ENCODE measurements around the gene MAP2. TPM values are rescaled to one million over a fixed set of nuclear protein-coding genes. Genes with fewer than 3 reads are reported as not detected.

Gene MAP2
- total and polyA plus RNA-seq, 2 experiments from 2014 or later = 2.9 to 4.4 TPM

DNA sequence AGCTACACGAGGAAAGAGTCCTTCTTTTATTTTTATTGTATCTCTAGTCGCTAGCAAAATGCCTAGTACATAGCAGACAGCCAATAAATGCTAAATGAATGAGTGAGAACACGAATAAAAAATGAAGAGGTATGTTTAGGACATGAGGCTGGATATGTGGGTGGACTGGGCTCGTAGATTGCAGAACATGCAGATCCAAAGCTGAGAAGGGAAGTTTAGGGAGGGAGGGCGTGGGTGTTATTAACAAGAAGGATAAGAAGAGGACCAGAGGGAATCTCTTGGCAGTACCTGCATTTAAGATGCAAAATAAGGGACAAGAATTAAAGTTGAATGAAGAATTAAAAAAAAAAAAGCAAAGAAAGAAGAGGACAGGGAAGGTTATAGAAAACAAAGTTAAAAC lies 161.1 kb downstream of the MAP2 start (continued):
- TF ChIP-seq ZNF114 (CRISPR knock-in tag; IDR thresholded peaks at IDR 0.05) = no peak
- TF ChIP-seq, protein P1, sequence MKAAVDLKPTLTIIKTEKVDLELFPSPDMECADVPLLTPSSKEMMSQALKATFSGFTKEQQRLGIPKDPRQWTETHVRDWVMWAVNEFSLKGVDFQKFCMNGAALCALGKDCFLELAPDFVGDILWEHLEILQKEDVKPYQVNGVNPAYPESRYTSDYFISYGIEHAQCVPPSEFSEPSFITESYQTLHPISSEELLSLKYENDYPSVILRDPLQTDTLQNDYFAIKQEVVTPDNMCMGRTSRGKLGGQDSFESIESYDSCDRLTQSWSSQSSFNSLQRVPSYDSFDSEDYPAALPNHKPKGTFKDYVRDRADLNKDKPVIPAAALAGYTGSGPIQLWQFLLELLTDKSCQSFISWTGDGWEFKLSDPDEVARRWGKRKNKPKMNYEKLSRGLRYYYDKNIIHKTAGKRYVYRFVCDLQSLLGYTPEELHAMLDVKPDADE (IDR thresholded peaks at IDR 0.05) = no peak
- no peak for TF ChIP-seq POLR2AphosphoS5 (IDR thresholded peaks at IDR 0.05; ENCODE audit: low read depth)
- no peak for TF ChIP-seq EZH2 (IDR thresholded peaks at IDR 0.05; ENCODE audit: low read depth, unreplicated experiment)

DNA sequence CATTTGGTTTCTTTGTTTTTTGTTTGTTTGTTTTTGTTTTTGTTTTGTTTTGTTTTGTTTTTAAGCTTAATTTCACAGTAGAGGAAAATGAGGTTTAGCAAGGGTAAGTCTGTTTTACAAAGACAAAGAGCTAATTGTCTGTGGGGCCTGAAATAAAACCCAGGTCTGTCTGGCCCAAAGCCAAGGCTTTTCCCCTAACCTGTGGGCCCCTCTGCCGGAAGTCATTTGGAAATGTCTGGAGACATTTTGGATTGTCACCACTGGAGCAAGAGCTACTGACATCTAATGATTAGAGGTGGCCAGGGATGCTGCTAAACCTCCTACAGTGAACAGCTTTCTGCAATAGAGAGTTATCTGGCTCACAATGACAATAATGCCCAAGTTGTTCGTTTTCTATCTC lies 167.2 kb downstream of the MAP2 start:
- no peaks in the 10 kb centered on the region for H3K79me2 ChIP-seq (replicated peaks; ENCODE audit: insufficient read depth)
- H3K4me1 Mint-ChIP-seq = no peaks in the 10 kb centered on the region; the same call in 2 of the 3 replicates
- no peaks in the 10 kb centered on the region for H3K9me2 ChIP-seq (ENCODE audit: insufficient read depth)
- H3K27me3 Mint-ChIP-seq (ENCODE audit: insufficient read depth, low read depth, poor library complexity) = no peaks in the 10 kb centered on the region
- H3K9me3 Mint-ChIP-seq = no peaks in the 10 kb centered on the region
- ATAC-seq (no peak), DNase-seq (ENCODE audit: low spot score) (no peak)
- no peak overlapping the region for H3K4me3 ChIP-seq
- H3F3A ChIP-seq (replicated peaks; ENCODE audit: low read depth) = no peaks in the 10 kb centered on the region
- no peak for TF ChIP-seq NANOG (IDR thresholded peaks at IDR 0.05; ENCODE audit: borderline replicate concordance)
- no peak for TF ChIP-seq POLR2AphosphoS5 (IDR thresholded peaks at IDR 0.05; ENCODE audit: low read depth)
- TF ChIP-seq STAT1 (IDR thresholded peaks at IDR 0.05; ENCODE audit: unreplicated experiment) = no peak
- TF ChIP-seq, protein P2, sequence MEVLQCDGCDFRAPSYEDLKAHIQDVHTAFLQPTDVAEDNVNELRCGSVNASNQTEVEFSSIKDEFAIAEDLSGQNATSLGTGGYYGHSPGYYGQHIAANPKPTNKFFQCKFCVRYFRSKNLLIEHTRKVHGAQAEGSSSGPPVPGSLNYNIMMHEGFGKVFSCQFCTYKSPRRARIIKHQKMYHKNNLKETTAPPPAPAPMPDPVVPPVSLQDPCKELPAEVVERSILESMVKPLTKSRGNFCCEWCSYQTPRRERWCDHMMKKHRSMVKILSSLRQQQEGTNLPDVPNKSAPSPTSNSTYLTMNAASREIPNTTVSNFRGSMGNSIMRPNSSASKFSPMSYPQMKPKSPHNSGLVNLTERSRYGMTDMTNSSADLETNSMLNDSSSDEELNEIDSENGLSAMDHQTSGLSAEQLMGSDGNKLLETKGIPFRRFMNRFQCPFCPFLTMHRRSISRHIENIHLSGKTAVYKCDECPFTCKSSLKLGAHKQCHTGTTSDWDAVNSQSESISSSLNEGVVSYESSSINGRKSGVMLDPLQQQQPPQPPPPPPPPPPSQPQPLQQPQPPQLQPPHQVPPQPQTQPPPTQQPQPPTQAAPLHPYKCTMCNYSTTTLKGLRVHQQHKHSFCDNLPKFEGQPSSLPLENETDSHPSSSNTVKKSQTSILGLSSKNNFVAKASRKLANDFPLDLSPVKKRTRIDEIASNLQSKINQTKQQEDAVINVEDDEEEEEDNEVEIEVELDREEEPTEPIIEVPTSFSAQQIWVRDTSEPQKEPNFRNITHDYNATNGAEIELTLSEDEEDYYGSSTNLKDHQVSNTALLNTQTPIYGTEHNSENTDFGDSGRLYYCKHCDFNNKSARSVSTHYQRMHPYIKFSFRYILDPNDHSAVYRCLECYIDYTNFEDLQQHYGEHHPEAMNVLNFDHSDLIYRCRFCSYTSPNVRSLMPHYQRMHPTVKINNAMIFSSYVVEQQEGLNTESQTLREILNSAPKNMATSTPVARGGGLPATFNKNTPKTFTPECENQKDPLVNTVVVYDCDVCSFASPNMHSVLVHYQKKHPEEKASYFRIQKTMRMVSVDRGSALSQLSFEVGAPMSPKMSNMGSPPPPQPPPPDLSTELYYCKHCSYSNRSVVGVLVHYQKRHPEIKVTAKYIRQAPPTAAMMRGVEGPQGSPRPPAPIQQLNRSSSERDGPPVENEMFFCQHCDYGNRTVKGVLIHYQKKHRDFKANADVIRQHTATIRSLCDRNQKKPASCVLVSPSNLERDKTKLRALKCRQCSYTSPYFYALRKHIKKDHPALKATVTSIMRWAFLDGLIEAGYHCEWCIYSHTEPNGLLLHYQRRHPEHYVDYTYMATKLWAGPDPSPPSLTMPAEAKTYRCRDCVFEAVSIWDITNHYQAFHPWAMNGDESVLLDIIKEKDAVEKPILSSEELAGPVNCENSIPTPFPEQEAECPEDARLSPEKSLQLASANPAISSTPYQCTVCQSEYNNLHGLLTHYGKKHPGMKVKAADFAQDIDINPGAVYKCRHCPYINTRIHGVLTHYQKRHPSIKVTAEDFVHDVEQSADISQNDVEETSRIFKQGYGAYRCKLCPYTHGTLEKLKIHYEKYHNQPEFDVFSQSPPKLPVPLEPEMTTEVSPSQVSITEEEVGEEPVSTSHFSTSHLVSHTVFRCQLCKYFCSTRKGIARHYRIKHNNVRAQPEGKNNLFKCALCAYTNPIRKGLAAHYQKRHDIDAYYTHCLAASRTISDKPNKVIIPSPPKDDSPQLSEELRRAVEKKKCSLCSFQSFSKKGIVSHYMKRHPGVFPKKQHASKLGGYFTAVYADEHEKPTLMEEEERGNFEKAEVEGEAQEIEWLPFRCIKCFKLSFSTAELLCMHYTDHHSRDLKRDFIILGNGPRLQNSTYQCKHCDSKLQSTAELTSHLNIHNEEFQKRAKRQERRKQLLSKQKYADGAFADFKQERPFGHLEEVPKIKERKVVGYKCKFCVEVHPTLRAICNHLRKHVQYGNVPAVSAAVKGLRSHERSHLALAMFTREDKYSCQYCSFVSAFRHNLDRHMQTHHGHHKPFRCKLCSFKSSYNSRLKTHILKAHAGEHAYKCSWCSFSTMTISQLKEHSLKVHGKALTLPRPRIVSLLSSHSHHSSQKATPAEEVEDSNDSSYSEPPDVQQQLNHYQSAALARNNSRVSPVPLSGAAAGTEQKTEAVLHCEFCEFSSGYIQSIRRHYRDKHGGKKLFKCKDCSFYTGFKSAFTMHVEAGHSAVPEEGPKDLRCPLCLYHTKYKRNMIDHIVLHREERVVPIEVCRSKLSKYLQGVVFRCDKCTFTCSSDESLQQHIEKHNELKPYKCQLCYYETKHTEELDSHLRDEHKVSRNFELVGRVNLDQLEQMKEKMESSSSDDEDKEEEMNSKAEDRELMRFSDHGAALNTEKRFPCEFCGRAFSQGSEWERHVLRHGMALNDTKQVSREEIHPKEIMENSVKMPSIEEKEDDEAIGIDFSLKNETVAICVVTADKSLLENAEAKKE (CRISPR knock-in tag; IDR thresholded peaks at IDR 0.05) = no peak
- no peak for TF ChIP-seq ZNF114 (CRISPR knock-in tag; IDR thresholded peaks at IDR 0.05)
- TF ChIP-seq, protein P1 (IDR thresholded peaks at IDR 0.05) = no peak
- TF ChIP-seq JUNB (IDR thresholded peaks at IDR 0.05; ENCODE audit: unreplicated experiment) = no peak
- TF ChIP-seq EZH2 (IDR thresholded peaks at IDR 0.05; ENCODE audit: low read depth, unreplicated experiment) = no peak
- TF ChIP-seq CREB1 (CRISPR knock-in tag; IDR thresholded peaks at IDR 0.05; ENCODE audit: low read depth) = no peak
- TF ChIP-seq EZH2phosphoT487 (IDR thresholded peaks at IDR 0.05; ENCODE audit: unreplicated experiment) = no peak
- no peaks in the 10 kb centered on the region for H4K20me1 ChIP-seq (replicated peaks; ENCODE audit: insufficient read depth)
- no peaks in the 10 kb centered on the region for H3K36me3 Mint-ChIP-seq (ENCODE audit: low read depth)
- no peak overlapping the region for H3K4me2 ChIP-seq
- H3K27ac Mint-ChIP-seq = no peak overlapping the region
- H3K27me3 ChIP-seq (ENCODE audit: insufficient read depth) = no peaks in the 10 kb centered on the region
- no peak overlapping the region for H3K27ac ChIP-seq (ENCODE audit: low read depth)
- no peaks in the 10 kb centered on the region for H3K4me1 ChIP-seq (ENCODE audit: insufficient read depth)
- H3K4me3 Mint-ChIP-seq = no peak overlapping the region
- H3K36me3 ChIP-seq (ENCODE audit: insufficient read depth) = no peaks in the 10 kb centered on the region
- H2AFZ ChIP-seq = no peak overlapping the region

All from GM23338 (cell line).